GM19395 (cell line): Measurements from ENCODE around the gene SLC7A11.
A peak's percentile ranks its signal among the peaks of the same experiment; 100 is the strongest.
"Not testable (repeated sequence)": the region's sequence is repeated elsewhere in the genome, so short reads cannot be mapped to it uniquely, and the experiment has no call there.

Source experiments
- ATAC-seq: cut with Tn5 transposase; IDR thresholded peaks from one replicate; pipeline ENCODE4 v1.9.1; 2021; ENCODE audit warnings: mild to moderate bottlenecking, moderate library complexity; ENCODE audit not compliant: unreplicated experiment

SLC7A11 gene

GRCh38 chr4:138243369-138243768, 1.2 kb upstream of the SLC7A11 start:
- no peak for ATAC-seq

GRCh38 chr4:138242834-138243156, 646 bp upstream of the SLC7A11 start:
- ATAC-seq = no peak

- ATAC-seq = peak; percentile 1
Observed at GRCh38 chr4:138241281-138242075, 671 bp downstream of the SLC7A11 start.

GRCh38 chr4:138239491-138239890, 2.7 kb downstream of the SLC7A11 start:
- ATAC-seq = no peak

- ATAC-seq = no peak
Observed at GRCh38 chr4:138238521-138239292, 3.4 kb downstream of the SLC7A11 start.

- not testable (repeated sequence) for ATAC-seq
Observed at GRCh38 chr4:138237132-138237531, 5.0 kb downstream of the SLC7A11 start.

GRCh38 chr4:138236037-138236436, 6.1 kb downstream of the SLC7A11 start:
- no peak for ATAC-seq

GRCh38 chr4:138235419-138235952, 6.7 kb downstream of the SLC7A11 start:
- peak; percentile 50 for ATAC-seq

- ATAC-seq = no peak
Observed at GRCh38 chr4:138234248-138234647, 7.9 kb downstream of the SLC7A11 start.

- ATAC-seq = no peak
Observed at GRCh38 chr4:138233313-138234034, 8.7 kb downstream of the SLC7A11 start.

GRCh38 chr4:138232364-138232763, 9.8 kb downstream of the SLC7A11 start:
- ATAC-seq = no peak

GRCh38 chr4:138230048-138230447, 12.1 kb downstream of the SLC7A11 start:
- no peak for ATAC-seq

- ATAC-seq = no peak
Observed at GRCh38 chr4:138229160-138229559, 13.0 kb downstream of the SLC7A11 start.

- no peak for ATAC-seq
Observed at GRCh38 chr4:138226351-138226750, 15.8 kb downstream of the SLC7A11 start.

- no peak for ATAC-seq
Observed at GRCh38 chr4:138225477-138225876, 16.7 kb downstream of the SLC7A11 start.

GRCh38 chr4:138224614-138225013, 17.5 kb downstream of the SLC7A11 start:
- ATAC-seq = no peak

- peak; percentile 69 for ATAC-seq
Observed at GRCh38 chr4:138223231-138223910, 18.8 kb downstream of the SLC7A11 start.

GRCh38 chr4:138222046-138222445, 20.1 kb downstream of the SLC7A11 start:
- no peak for ATAC-seq

- ATAC-seq = no peak
Observed at GRCh38 chr4:138218976-138219375, 23.2 kb downstream of the SLC7A11 start.

GRCh38 chr4:138217567-138217966, 24.6 kb downstream of the SLC7A11 start:
- ATAC-seq = no peak
